Chondrocyte (in vitro differentiated cells): ENCODE results near the gene ADORA3. TPM values are rescaled to one million over a fixed set of nuclear protein-coding genes. Genes with fewer than 3 reads are reported as not detected.

Experiments
- DNase-seq: peaks from one replicate; pipeline ENCODE4 v3.0.0; 2021; ENCODE audit warnings: mixed read lengths, low spot score
- H3K27ac Mint-ChIP-seq: one replicate; pipeline ENCODE4 v1.8.0; 2021; ENCODE audit warnings: mild to moderate bottlenecking, moderate library complexity, mixed read lengths; ENCODE audit not compliant: unreplicated experiment
- H3K27me3 Mint-ChIP-seq: 2 replicates; pipeline ENCODE4 v1.8.0; 2021; ENCODE audit warnings: low read depth, mixed read lengths
- H3K36me3 Mint-ChIP-seq: 2 replicates; pipeline ENCODE4 v1.8.0; 2021; ENCODE audit warnings: low read depth, mixed read lengths
- H3K4me1 Mint-ChIP-seq: 2 replicates; pipeline ENCODE4 v1.8.0; 2021; ENCODE audit warnings: low read depth, mild to moderate bottlenecking, mixed read lengths
- H3K4me3 Mint-ChIP-seq: one replicate; pipeline ENCODE4 v1.8.0; 2021; ENCODE audit warnings: mild to moderate bottlenecking, moderate library complexity, mixed read lengths; ENCODE audit not compliant: unreplicated experiment
- H3K9me3 Mint-ChIP-seq: 2 replicates; pipeline ENCODE4 v1.8.0; 2021; ENCODE audit warnings: low read depth, mixed read lengths
- total RNA-seq: library from RNA; stranded (reverse); gene quantifications from 3 replicates; pipeline ENCODE4 v1.2.1, GENCODE V29; 2021
- TF ChIP-seq, protein P1 (sequence below): fragments of 200-600 bp; sonication (generic); IDR thresholded peaks from 2 replicates; pipeline ENCODE4 v1.5.0; 2021; ENCODE audit warnings: antibody characterized with exemption, mild to moderate bottlenecking, moderate library complexity

Gene ADORA3
- total RNA-seq, 1 donor from 2014 or later = not detected

DNA sequence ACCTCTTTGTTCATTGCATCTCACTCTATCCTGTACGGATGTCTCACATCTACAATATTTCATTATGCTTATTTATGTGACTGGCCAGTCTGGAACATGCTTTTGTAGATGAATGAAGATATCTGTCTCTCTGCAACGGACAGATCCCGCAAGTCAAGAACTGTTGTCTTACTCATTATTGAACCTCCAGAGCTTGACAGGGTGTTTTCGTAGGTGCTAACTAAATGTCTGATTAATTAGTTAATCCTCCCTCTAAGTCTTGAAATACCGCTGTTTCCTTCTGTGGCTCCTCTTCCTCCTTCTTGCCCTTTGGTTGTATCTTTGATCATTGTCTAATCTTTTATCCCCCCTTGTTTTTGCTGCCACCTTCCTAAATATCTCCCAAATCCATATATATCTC lies 32.8 kb downstream of the ADORA3 start:
- H3K4me1 Mint-ChIP-seq = peaks cover 20% of the 10 kb centered on the region
- peaks cover 2% of the 10 kb centered on the region for H3K36me3 Mint-ChIP-seq
- no peaks in the 10 kb centered on the region for H3K27me3 Mint-ChIP-seq
- TF ChIP-seq, protein P1, sequence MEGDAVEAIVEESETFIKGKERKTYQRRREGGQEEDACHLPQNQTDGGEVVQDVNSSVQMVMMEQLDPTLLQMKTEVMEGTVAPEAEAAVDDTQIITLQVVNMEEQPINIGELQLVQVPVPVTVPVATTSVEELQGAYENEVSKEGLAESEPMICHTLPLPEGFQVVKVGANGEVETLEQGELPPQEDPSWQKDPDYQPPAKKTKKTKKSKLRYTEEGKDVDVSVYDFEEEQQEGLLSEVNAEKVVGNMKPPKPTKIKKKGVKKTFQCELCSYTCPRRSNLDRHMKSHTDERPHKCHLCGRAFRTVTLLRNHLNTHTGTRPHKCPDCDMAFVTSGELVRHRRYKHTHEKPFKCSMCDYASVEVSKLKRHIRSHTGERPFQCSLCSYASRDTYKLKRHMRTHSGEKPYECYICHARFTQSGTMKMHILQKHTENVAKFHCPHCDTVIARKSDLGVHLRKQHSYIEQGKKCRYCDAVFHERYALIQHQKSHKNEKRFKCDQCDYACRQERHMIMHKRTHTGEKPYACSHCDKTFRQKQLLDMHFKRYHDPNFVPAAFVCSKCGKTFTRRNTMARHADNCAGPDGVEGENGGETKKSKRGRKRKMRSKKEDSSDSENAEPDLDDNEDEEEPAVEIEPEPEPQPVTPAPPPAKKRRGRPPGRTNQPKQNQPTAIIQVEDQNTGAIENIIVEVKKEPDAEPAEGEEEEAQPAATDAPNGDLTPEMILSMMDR = no peak
- no peak overlapping the region for H3K4me3 Mint-ChIP-seq
- no peak for DNase-seq
- H3K27ac Mint-ChIP-seq = no peak overlapping the region
- H3K9me3 Mint-ChIP-seq = no peaks in the 10 kb centered on the region

GRCh38 chr1:111469539-111469938 lies 33.9 kb downstream of the ADORA3 start:
- H3K4me3 Mint-ChIP-seq = no peak overlapping the region
- no peak overlapping the region for H3K27ac Mint-ChIP-seq
- no peak for DNase-seq
- H3K4me1 Mint-ChIP-seq = peaks cover 10% of the 10 kb centered on the region
- peaks cover 2% of the 10 kb centered on the region for H3K36me3 Mint-ChIP-seq
- H3K27me3 Mint-ChIP-seq = no peaks in the 10 kb centered on the region
- H3K9me3 Mint-ChIP-seq = no peaks in the 10 kb centered on the region
- TF ChIP-seq, protein P1 = no peak

DNA sequence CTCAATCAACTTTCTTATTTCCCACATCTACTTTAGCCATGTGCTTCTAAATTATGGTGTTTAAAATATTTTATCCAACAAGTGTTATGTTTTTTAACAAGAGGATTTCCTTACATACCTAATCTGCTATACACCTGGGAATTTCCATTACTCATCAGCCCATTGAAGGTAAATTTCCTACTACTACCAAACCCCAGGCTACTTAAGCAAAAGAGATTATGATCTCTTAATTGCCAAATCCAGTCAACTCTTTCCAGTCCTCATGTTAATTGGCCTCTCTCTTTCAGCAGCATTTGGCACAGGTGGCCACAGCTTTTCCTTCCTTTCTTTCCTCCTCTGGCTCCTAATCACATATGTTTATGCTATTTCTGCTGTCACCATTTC lies 34.7 kb downstream of the ADORA3 start:
- TF ChIP-seq, protein P1 = no peak
- no peak overlapping the region for H3K27ac Mint-ChIP-seq
- H3K27me3 Mint-ChIP-seq = no peaks in the 10 kb centered on the region
- H3K4me1 Mint-ChIP-seq = peaks cover 2% of the 10 kb centered on the region
- no peak overlapping the region for H3K4me3 Mint-ChIP-seq
- H3K9me3 Mint-ChIP-seq = no peaks in the 10 kb centered on the region
- no peak for DNase-seq
- H3K36me3 Mint-ChIP-seq = peaks cover 4% of the 10 kb centered on the region

- Mint-ChIP-seq H3K9me3 (no peaks in the 10 kb centered on the region), H3K27me3 (no peaks in the 10 kb centered on the region), H3K27ac (no peak overlapping the region), H3K4me1 (peaks cover 4% of the 10 kb centered on the region), H3K36me3 (peaks cover 4% of the 10 kb centered on the region), H3K4me3 (no peak overlapping the region)
- no peak for DNase-seq
- TF ChIP-seq, protein P1 = peak; percentile 18
Measured at GRCh38 chr1:111467865-111468716, 35.3 kb downstream of the ADORA3 start.

- DNase-seq = no peak
- H3K9me3 Mint-ChIP-seq = no peaks in the 10 kb centered on the region
Measured at GRCh38 chr1:111466480-111466879, 37.0 kb downstream of the ADORA3 start.

More at GRCh38 chr1:111466480-111466879, 37.0 kb downstream of the ADORA3 start:
- Mint-ChIP-seq H3K27me3 (no peaks in the 10 kb centered on the region), H3K36me3 (peaks cover 6% of the 10 kb centered on the region), H3K4me1 (peaks cover 6% of the 10 kb centered on the region), H3K4me3 (no peak overlapping the region), H3K27ac (no peak overlapping the region)
- TF ChIP-seq, protein P1 = no peak
